DOHH2 (cell line): ENCODE results near the gene PACRG.

Source experiments
- CTCF ChIP-seq: fragments of 200-600 bp; sonication (generic); IDR thresholded peaks from one replicate; pipeline ENCODE4 v1.5.1; 2014; ENCODE audit warnings: antibody characterized with exemption, mild to moderate bottlenecking, low read depth, low read length; ENCODE audit not compliant: poor library complexity, severe bottlenecking
- EZH2phosphoT487 ChIP-seq: fragments of 200-600 bp; sonication (generic); IDR thresholded peaks from 2 replicates; pipeline ENCODE4 v1.6.1; 2017; ENCODE audit warnings: borderline replicate concordance, mild to moderate bottlenecking, antibody characterized with exemption, low read length, moderate library complexity, mixed read lengths

- TF ChIP-seq CTCF (no peak), EZH2phosphoT487 (no peak)
Observed at GRCh38 chr6:163230901-163231300, 503.1 kb downstream of the PACRG start.
